Measurements from ENCODE around the gene MRPS23. TPM values are rescaled to one million over a fixed set of nuclear protein-coding genes. Genes with fewer than 3 reads are reported as not detected.

MRPS23 gene
- total and polyA plus RNA-seq, 9 of the 15 experiments (the other 6 are each of a cell fraction or from before 2014, with no cell fraction given) = 59.1 to 298 (median 98.8) TPM

GRCh38 chr17:57861000-57861789 is 11.4 kb upstream of the MRPS23 start (continued):
- TF ChIP-seq ZNF277 (CRISPR knock-in tag; IDR thresholded peaks at IDR 0.05; ENCODE audit: borderline replicate concordance) = no peak
- TF ChIP-seq ZNF121 (CRISPR knock-in tag; conservative IDR thresholded peaks at IDR 0.05) = peak; percentile 52
- no peak for TF ChIP-seq MCM3 (IDR thresholded peaks at IDR 0.05)
- no peak for TF ChIP-seq TAF1 (IDR thresholded peaks at IDR 0.05; ENCODE audit: control insufficient read depth, extremely low read depth, insufficient read depth, low read length, severe bottlenecking)
- no peak for TF ChIP-seq ZNF518B (CRISPR knock-in tag; IDR thresholded peaks at IDR 0.05)
- TF ChIP-seq PATZ1 (CRISPR knock-in tag; IDR thresholded peaks at IDR 0.05; ENCODE audit: borderline replicate concordance) = no peak
- no peak for TF ChIP-seq CAMTA2 (CRISPR knock-in tag; conservative IDR thresholded peaks at IDR 0.05)
- TF ChIP-seq ARID3A (IDR thresholded peaks at IDR 0.05; ENCODE audit: borderline replicate concordance, low read depth, low read length) = no peak
- TF ChIP-seq TCF7 (IDR thresholded peaks at IDR 0.05; ENCODE audit: borderline replicate concordance) = peak; percentile 98
- TF ChIP-seq GTF2B (IDR thresholded peaks at IDR 0.05; ENCODE audit: extremely low read depth, insufficient read length) = no peak
- no peak for TF ChIP-seq EGR1 (conservative IDR thresholded peaks at IDR 0.05)
- no peak for TF ChIP-seq ZNF584 (CRISPR knock-in tag; IDR thresholded peaks at IDR 0.05; ENCODE audit: low read depth)
- no peak for TF ChIP-seq DLX4 (CRISPR knock-in tag; IDR thresholded peaks at IDR 0.05)
- peak; percentile 50; the same call in 1 of the 2 replicates for TF ChIP-seq ZNF263 (CRISPR knock-in tag; IDR thresholded peaks at IDR 0.05; ENCODE audit: borderline replicate concordance)
- no peak for TF ChIP-seq HSF4 (CRISPR knock-in tag; IDR thresholded peaks at IDR 0.05; ENCODE audit: borderline replicate concordance)

Data from K562 (cell line).